ENCODE measurements around the gene PDIA5. TPM values are rescaled to one million over a fixed set of nuclear protein-coding genes. Genes with fewer than 3 reads are reported as not detected.
"Not testable (repeated sequence)": the region's sequence is repeated elsewhere in the genome, so short reads cannot be mapped to it uniquely, and the experiment has no call there.

The PDIA5 gene
- total RNA-seq, 1 donor from 2014 or later: 5.7 TPM

DNA sequence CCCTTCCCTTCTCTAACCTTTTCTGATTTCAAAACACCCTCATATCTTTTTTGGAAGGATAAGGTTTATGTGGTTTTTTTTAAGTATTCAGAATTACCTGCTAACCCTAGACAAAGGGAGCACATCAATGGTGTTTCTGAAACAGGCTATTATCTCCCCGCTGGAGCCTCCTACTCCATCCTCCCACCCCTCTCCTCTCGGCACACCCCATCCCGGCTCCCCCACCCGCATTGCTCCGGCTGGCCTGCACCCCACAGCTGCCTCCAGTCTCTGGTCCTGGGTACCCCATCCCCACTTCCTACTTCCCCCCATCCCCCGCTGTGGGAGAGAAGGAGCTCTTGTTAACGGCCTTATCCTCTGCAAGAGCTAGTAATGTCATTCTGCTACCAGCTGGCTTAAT lies 59.2 kb downstream of the PDIA5 start:
- DNase-seq (ENCODE audit: missing footprints): no peak
- intact Hi-C loops (cut with DNase I): no loop called here
- no peak for ATAC-seq

DNA sequence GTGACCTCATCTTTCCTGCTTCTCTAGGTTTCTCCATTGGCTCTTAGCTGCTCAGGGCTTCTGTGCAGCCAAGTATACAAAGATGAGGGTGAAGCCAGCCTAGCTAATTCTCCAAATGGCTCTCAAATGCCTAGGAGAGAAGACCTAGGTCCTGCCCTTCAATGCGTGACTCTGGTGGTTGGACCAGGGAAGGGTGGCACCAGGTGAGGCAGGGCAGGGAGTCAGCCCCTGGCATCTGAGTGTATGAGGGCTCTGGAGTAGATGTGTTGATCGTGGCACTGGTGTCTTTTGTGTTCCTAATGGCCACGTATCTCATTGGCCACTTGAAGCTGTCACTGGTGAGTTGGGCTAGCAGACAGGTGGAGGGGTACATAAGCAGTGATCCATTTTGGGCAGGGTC lies 59.8 kb downstream of the PDIA5 start:
- DNase-seq (ENCODE audit: missing footprints): no peak
- no peak for ATAC-seq
- intact Hi-C loops (cut with DNase I): no loop called here

DNA sequence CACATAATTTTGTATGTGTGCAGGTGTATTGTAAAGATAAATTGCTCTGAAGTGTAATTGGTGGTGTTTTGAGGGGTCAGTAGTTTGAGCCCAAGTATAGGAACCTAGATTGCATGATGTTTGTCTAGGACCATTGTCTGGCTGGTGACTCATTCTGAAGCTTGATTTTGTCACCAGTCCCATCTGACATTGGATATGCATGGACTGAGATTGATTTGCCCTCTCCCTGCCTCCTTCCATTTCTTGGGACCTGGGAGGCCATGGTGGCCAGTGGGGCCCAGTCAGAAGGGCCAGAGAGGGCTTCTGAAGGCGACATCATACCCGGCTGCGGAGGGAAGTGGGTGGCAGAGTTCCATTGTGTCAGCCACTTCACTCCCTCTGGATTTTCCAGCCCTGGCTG lies 62.3 kb downstream of the PDIA5 start:
- intact Hi-C loops (cut with DNase I): no loop called here
- DNase-seq (ENCODE audit: missing footprints): no peak
- ATAC-seq: no peak

DNA sequence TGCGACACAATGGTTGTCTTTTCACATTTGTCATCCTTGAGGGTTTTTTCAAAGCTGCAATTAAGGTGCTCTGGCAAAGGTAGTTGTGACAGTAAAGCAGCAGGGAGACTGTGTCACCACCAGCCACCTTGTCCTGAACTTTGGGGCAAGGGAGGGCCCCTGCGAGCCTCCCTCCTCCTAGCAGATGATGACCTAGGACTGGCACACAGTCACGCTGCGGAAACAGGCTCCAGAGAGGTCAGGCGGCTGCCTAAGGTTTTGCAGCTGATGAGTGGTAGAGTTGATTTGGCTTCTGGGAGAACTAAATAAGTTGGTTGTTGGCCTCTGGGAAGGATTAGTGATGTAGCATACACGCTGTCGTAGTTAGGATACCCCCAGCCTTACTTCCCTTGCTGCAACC lies 62.7 kb downstream of the PDIA5 start:
- intact Hi-C loops (cut with DNase I): no loop called here
- no peak for ATAC-seq
- DNase-seq (ENCODE audit: missing footprints): no peak

DNA sequence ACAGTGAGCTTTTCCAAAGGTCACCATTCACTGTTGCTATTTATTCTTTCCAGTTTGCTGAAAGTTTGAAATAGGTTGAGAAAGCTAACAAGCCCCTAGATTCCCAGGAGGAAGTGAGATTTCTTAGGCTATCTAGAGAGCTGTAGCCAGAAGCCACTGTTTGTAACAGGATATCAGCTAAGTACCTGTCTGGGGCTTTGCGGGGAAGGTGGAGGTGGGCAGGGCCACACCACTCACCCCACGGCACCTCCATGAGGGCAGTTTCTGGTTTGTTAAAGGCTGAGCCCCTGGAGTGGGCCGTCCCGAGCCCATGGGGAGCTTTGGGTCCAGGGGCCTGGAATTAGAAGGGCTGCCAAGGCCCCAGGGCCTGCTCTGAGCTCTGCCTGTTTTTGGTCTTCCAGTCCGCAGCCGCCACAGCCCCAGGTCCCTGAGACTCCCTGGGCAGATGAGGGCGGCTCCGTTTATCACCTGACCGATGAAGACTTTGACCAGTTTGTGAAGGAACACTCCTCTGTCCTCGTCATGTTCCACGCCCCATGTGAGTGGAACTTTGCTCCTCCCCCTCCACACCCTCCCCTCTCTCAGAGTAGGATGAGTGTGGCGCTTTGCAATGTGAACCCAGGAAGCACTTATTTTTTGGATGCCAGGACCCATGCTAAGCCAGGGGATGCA lies 63.4 kb downstream of the PDIA5 start:
- no peak for ATAC-seq
- intact Hi-C loops (cut with DNase I): no loop called here
- DNase-seq (ENCODE audit: missing footprints): no peak

DNA sequence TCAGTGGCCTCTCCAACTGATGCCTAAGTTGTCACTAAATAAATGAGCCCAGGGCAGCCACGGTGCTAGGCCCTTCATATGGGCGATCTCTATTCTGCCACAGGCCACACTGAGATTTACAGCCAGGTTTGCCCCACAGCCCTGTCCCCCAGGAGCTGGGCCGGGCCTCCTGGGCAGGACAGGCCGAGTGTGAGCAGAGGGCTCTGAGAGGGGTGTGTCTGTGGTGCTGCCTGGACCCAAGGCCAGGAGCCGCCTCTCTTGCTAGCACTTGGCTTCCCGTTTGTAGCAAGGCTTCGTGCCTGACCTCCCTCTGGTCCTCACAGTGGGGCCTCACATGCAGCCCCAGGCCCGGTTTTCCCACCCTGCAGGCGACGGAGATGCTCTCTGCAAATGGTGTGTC lies 67.8 kb downstream of the PDIA5 start:
- no peak for ATAC-seq
- intact Hi-C loops (cut with DNase I): no loop called here
- no peak for DNase-seq (ENCODE audit: missing footprints)

DNA sequence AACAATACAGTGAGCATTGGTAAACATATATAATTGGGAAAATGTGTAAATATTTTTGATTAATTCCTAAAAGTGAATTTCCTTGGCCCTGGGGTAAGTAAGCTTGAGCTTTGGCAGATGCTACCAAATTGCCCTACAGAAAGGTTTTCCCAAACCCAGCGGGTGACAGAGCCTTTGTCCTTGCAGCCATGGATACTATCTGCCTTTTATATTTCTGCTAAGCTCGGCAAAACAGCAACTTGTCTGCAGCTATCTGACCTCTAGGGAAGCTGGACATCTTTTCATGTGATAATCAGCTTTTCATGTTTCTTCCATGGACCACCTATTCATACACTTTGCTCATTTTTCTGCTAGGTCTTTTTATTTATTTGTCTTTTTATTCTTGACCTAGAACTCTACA lies 70.2 kb downstream of the PDIA5 start:
- no peak for DNase-seq (ENCODE audit: missing footprints)
- intact Hi-C loops (cut with DNase I): no loop called here
- ATAC-seq: no peak

DNA sequence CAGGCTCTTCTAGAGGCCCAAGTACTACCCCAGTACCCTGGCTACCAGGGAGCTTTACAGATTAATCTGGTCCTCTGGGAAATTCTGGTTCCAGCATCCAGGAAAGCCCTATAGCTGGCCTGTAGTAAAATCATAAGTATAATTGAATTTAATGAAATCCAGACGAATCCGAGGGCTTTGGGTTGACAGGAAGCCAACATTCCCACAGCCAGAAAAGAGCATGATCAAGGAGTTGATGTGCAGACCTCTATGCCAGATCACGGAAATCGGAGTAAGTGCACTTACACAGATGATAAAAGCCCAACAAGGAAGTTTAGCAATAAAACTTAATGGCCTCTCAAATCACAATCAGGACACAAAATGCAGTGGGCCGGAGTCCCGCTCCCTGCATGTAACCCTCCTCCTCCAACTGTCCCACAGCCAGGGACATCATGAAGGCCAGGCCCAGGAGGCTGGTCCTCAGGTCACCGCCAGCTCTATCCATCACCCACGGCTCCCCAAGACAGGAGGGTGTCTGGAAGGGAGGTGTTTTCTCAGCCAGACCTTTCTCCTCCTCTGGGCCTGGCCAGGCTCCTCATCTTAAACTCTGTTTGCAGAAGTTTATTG lies 72.1 kb downstream of the PDIA5 start:
- intact Hi-C loops (cut with DNase I): no loop called here
- DNase-seq (ENCODE audit: missing footprints): no peak
- ATAC-seq: no peak

DNA sequence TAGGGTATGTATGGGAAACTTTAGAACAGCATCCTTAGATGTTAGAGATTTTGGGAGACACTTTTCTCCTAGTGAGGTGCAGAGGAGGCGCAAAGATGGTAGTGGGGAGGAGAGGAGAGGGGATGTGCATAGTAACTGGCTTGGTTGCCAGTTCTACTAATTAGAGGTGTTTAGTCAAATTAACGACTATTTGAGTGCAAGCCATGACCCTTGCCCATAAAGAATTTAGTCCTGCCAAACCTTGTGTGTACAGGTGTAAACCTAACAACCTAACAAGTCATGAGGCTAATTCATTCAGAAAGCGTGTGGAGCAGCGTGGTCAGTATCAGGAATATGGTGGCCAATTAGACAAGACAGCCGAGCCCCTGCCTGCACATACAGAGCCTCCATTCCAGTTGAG lies 72.7 kb downstream of the PDIA5 start:
- intact Hi-C loops (cut with DNase I): no loop called here
- no peak for ATAC-seq
- DNase-seq (ENCODE audit: missing footprints): no peak

DNA sequence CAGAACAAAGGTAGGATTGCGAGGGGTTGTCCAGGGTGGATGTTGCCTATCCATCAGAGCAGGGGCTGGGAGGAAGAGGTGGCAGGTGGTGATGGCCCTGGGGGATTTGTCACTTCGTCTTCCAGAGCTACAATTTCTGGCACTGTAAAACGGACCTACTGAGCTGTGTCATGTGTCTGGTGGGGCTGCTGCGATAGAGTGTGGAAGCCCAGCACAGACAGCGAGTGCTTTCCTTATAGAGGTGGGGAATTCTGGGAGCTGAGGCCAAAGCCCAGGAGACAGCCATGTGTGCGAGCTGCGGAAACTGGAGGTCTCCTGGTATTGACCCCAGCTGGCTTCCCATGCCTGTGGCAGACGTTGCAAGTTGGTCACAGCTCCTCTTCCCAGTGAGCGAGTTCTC lies 73.7 kb downstream of the PDIA5 start:
- DNase-seq (ENCODE audit: missing footprints): no peak
- intact Hi-C loops (cut with DNase I): no loop called here
- ATAC-seq: no peak

DNA sequence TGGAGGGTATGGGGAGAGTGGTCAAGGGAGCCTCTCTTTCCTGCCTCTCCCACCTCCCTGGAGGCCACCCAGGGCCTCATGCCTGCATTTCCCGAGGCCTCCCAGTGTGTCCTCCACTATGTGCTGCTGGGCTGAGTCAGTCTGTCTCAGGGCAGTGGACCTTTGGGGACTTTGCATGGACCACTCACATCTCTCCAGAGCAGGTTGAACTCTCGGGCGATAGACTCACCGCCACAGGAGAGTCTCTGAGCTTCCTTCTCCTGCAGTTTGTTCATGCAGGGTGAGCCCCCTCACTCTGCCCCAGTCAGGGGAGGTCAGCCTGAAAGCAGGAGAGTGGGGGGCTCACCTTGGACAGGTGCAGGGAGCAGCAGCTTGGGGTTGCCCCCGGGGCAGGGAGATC lies 74.5 kb downstream of the PDIA5 start:
- no peak for ATAC-seq
- DNase-seq (ENCODE audit: missing footprints): no peak
- intact Hi-C loops (cut with DNase I): no loop called here

DNA sequence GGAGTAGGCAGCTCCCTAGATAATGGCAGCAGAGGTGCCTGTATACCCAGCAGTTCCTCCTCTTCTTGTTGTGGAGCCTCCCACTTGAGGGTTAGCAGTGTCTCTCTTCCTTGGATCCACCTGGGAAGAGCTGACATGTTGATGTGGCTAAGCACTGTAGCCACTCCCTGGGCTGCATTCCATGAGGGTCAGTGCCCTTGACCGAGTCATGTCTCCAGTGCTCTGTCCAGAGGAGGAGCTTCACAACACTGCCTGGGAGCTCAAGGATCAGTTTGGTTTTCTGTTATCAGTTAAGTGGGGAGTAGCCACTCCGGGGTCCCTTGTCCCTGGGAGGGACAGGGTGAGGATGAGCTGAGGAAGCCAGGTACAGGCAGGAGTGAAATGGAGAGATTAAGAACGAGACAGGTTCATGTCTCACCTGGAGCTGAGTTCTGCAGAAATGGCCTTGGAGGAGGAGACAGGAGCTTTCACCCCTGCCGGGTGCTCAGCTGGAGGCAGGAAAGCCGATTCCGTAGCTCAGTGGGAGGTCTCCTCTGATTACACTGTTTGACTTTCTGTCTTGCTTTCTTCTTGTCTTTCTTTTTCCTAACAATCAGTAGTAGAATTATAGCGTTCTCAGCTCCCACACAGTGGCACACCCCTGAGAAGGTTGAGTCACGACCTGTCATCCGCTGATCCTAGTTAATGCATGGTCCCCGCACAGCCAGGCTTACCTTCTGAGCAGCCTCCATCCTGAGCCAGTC lies 77.0 kb downstream of the PDIA5 start:
- intact Hi-C loops (cut with DNase I): no loop called here
- no peak for ATAC-seq
- no peak for DNase-seq (ENCODE audit: missing footprints)

DNA sequence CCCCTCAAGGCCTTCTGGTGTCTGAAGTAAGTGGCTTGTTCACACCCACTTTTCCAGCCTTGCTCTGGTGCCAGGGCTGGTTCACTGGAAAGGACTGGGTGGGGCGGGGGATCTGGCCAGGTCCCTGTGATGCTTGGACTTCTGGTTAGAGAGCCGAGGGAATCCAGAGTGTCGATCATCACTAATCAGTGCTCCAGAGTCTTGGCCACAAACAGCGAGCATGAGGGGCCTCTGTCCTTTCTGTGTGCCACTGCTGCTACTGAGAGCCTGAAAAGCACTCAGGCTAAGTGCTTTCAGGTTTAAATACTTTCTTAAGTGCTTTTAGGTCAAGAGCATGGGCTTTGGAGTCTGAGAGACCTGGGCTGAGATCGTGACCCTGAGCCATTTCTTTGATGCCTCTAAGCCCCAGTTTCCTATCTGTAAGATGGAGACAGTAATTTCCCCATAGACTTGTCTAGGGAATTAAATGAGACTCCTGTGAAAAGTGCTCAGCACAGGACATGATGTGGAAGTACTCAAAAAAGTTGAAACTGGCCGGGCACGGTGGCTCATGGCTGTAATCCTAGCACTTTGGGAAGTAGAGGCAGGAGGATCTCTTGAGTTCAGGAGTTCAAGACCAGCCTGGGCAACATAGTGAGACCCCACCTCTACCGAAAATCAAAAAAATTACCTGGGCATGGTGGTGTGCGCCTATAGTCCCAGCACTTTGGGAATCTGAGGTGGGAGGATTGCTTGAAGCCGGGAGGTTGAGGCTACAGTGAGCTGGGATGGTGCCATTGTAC lies 81.1 kb downstream of the PDIA5 start:
- intact Hi-C loops (cut with DNase I): no loop called here
- DNase-seq (ENCODE audit: missing footprints) (no peak), ATAC-seq (no peak)

DNA sequence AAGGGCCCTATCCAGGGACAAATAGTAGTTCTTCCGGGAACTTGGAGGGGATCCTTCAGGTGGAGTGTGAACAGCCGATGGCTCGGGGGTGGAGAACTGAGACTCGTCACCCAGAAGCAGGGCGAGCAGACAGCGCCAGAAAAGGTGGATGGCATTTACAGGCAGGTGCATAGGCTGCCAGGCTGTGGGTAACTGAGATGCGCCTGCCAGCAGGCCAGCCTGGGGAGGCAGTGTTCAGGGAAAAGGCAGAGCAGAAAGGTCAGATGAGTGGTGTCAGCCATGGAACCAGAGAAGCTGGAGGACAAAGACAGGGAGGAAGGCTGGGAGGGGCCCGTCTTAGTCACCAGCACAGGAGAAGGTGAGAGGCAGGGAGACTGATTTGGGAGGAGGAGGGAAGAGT lies 81.9 kb downstream of the PDIA5 start:
- ATAC-seq (no peak), DNase-seq (ENCODE audit: missing footprints) (no peak)
- intact Hi-C loops (cut with DNase I): no loop called here

DNA sequence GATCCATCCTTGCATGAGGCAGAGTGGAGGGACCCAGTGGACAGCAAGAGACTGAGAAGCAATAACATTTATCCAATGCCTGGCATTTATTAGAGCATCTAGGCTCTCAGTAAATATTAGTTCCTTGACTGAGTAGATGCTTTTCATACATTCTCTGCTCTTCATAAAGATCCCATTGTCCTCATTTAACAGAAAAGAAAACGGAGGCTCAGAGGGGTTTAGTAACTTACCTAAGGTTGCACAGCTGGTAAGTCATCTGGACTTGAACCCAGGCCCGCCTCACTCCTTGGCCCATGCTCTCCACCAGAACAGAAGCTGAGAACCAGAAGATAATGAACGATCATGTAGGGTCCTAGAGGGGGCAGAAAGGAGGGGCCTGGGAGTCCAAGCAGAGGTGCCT lies 82.7 kb downstream of the PDIA5 start:
- no peak for ATAC-seq
- no peak for DNase-seq (ENCODE audit: missing footprints)
- intact Hi-C loops (cut with DNase I): no loop called here

DNA sequence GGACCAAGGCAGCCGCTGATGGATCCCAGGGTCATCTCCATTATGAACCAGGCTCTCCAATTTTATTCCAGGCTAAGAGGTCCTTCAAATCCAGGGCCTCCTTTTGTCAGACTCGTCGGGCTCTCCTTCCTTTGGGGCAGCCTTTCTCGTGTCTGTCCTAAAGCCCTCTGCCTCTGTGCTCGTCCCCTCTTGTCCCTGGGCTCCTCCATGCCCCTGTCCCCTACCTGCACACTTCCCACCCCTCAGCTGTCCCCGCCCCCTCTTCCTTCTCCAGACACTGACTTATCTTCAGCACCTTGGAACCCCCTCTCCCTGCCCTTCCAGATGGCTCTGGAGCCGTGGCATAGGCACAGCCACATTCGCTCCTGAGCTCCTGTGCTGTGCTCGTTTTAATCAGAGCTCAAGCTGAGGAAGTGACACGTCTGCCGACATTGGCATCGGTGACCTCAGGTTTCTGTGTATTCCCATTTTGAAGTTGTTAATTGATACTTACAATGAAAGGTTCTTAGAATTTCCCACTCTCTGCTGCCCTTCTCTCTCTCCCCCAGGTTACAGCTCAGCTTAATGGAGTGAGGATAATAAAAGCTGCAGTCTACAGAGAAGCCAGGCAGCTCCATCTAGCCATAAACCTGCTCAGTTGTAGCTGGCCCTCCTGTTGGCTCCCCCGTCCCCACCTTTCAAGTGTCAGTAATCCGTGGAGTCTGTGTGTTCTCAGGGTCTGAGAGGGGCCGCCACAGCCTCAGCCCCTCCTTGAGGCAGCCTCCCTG lies 83.8 kb downstream of the PDIA5 start:
- DNase-seq (ENCODE audit: missing footprints) (no peak), ATAC-seq (no peak)
- intact Hi-C loops (cut with DNase I): no loop called here

DNA sequence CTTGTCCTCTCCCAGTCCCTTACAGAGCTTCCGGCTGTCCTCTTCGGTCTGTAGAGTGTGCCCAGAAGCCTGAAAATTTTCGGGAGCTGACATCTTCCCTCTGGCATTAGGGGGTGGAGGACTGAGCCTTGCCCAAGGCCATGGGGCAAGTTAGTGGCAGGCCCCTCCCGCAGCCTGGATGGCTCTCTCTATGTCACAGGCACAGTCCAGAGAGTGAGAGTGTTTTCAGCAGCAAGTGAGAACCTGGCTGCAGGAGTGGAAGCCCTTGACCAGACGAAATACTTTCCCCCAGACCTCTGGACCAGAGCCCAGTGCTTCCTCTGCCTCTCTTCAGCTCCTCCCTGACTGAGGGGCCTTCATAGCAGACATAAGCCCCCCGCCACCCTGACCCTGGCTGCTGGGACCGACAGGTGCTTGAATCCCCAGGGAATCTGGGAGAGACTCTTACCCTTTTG lies 84.5 kb downstream of the PDIA5 start:
- ATAC-seq (no peak), DNase-seq (ENCODE audit: missing footprints) (no peak)
- intact Hi-C loops (cut with DNase I): no loop called here

DNA sequence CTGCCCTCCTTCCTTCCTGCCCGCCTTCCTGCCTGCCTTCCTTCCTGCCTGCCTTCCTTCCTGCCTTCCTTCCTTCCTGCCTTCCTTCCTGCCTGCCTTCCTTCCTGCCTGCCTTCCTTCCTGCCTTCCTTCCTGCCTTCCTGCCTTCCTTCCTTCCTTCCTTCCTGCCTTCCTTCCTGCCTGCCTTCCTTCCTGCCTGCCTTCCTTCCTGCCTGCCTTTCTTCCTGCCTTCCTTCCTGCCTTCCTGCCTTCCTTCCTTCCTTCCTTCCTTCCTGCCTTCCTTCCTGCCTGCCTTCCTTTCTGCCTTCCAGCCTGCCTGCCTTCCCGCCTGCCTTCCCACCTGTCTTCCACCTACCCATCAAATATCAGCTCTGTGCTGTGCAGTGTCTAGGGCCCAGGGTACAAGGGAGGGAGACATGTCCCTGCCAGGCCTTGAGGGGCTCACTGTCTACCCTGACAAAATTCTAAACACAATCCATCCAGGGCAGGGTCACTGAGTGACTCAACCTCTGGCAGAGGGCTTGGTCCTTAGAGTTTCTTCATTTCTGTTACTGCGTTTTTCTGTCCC lies 85.1 kb downstream of the PDIA5 start:
- intact Hi-C loops (cut with DNase I); ATAC-seq; DNase-seq (ENCODE audit: missing footprints): not testable (repeated sequence)

DNA sequence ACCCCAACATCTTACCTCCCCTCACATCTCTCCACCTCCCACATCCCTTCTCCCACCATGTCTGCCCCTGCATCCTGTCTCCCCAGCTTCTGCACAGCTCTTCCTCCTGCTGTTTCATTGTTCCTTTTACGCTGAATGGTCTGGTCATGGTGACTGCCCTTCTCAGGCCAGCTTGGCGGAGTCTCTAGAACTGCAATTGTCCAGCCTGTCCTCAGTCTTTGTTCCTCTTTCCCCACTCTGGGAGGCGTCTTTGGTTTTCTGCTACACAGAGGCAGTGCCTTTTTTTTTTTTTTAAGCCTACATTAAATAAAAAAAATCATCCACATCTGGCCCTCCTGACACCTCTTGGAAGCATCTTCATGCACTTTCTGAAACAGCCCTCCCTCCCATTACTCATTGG lies 85.9 kb downstream of the PDIA5 start:
- ATAC-seq (peak; percentile 37), DNase-seq (ENCODE audit: missing footprints) (no peak)
- intact Hi-C loops (cut with DNase I): no loop called here

Measured in Right ventricle myocardium inferior (tissue), 1 donor.